ENCODE data around the gene KLK14. TPM values are rescaled to one million over a fixed set of nuclear protein-coding genes. Genes with fewer than 3 reads are reported as not detected.

The KLK14 gene
- total and polyA plus RNA-seq, 10 of the 15 experiments (the other 5 are each of a cell fraction or from before 2014, with no cell fraction given), result not detected

DNA sequence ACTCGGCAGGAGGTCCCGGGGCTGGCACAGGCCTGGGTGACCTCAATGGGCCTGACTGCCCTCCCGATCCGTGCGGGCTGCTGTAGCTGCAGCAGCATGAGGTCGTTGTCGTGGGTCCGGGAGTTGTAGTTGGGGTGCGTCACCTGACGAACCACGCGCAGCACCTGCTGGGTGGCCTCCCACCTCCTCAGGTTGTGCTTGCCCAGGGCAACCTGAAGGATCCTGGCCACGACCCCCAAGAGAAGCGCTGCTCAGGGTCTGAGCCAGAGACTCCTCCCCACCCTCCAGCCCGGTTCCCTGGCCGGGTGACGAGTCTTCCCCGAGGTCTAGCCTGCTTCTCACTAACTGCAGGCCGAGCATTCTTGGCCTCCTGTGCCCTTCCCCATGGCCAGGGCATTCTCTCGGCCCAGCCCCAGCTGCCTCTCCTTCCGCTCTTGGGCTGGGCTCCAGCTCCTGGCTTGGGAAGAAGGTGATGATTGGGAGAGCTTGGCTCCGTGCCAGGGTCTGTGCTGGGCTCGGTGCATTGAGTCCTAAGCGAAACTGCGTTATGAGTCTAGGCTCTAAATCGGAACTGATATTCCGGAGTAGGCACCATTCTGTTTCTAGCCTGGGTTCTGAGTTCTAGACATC lies 3.1 kb downstream of the KLK14 start:
- no peak overlapping the region for H3K4me3 ChIP-seq
- POLR2A ChIA-PET, result no interaction called here
- CTCF ChIA-PET, result no interaction called here
- in situ Hi-C loops (cut with MboI) (no loop called here), intact Hi-C loops (cut with micrococcal nuclease; ENCODE audit: unreplicated experiment) (no loop called here)
- H3K4me1 ChIP-seq (ENCODE audit: control insufficient read depth, insufficient read depth, low read length), result no peaks in the 10 kb centered on the region
- H4K20me1 ChIP-seq (ENCODE audit: control insufficient read depth, insufficient read depth), result no peaks in the 10 kb centered on the region
- H3K4me2 ChIP-seq (ENCODE audit: control insufficient read depth, insufficient read depth), result no peak overlapping the region
- 55% methylated on average over 27 of the region's 27 CpGs for WGBS (ENCODE audit: insufficient coverage, insufficient replicate concordance, low lambda C conversion rate, missing lambda C conversion rate)
- no peak for DNase-seq (ENCODE audit: low read depth, low spot score)
- ATAC-seq, result no peak
- SMC1A ChIA-PET (ENCODE audit: uncharacterized antibody, unreplicated experiment), result no interaction called here
- no peak overlapping the region for H2AFZ ChIP-seq (ENCODE audit: control insufficient read depth, low read depth, low read length)
- no peak overlapping the region for H3K27ac ChIP-seq (ENCODE audit: control insufficient read depth, insufficient read depth)
- no peaks in the 10 kb centered on the region for H3K9me3 ChIP-seq (replicated peaks; ENCODE audit: control insufficient read depth, insufficient read depth, low read length)
- no peaks in the 10 kb centered on the region for H3K27me3 ChIP-seq (replicated peaks in 1 of 2; ENCODE audit: control insufficient read depth in 2 of 2, insufficient read depth in 2 of 2, low read length in 1 of 2)
- FAIRE-seq, result no peak
- no peaks in the 10 kb centered on the region for H3K36me3 ChIP-seq (ENCODE audit: control insufficient read depth in 2 of 2, insufficient read depth in 2 of 2, low read length in 1 of 2)
- H3K79me2 ChIP-seq (ENCODE audit: control insufficient read depth, insufficient read depth, low read length), result no peaks in the 10 kb centered on the region
- RAD21 ChIA-PET (ENCODE audit: unreplicated experiment), result no interaction called here
- no TSS peak for BruUV-seq (replicated peaks)
- no peak overlapping the region for H3K9ac ChIP-seq (ENCODE audit: control insufficient read depth, insufficient read depth, low read length)
- TF ChIP-seq YY1 (IDR thresholded peaks at IDR 0.05; ENCODE audit: low read depth, low read length) (no peak), ZNF217 (IDR thresholded peaks at IDR 0.05) (no peak), SPI1 (IDR thresholded peaks at IDR 0.05; ENCODE audit: borderline replicate concordance, insufficient read depth, low read depth, low read length) (no peak), TCF12 (IDR thresholded peaks at IDR 0.05; ENCODE audit: low read depth, low read length) (no peak), RELA (IDR thresholded peaks at IDR 0.05; ENCODE audit: borderline replicate concordance, partially characterized antibody) (no peak), FOXK2 (IDR thresholded peaks at IDR 0.05) (no peak), NBN (IDR thresholded peaks at IDR 0.05) (no peak), SP1 (IDR thresholded peaks at IDR 0.05; ENCODE audit: low read depth, low read length) (no peak), DPF2 (IDR thresholded peaks at IDR 0.05) (no peak), TCF3 (IDR thresholded peaks at IDR 0.05; ENCODE audit: borderline replicate concordance, insufficient read depth, low read depth, low read length) (no peak), NFXL1 (IDR thresholded peaks at IDR 0.05; ENCODE audit: borderline replicate concordance) (no peak)
- TF ChIP-seq, protein P1, sequence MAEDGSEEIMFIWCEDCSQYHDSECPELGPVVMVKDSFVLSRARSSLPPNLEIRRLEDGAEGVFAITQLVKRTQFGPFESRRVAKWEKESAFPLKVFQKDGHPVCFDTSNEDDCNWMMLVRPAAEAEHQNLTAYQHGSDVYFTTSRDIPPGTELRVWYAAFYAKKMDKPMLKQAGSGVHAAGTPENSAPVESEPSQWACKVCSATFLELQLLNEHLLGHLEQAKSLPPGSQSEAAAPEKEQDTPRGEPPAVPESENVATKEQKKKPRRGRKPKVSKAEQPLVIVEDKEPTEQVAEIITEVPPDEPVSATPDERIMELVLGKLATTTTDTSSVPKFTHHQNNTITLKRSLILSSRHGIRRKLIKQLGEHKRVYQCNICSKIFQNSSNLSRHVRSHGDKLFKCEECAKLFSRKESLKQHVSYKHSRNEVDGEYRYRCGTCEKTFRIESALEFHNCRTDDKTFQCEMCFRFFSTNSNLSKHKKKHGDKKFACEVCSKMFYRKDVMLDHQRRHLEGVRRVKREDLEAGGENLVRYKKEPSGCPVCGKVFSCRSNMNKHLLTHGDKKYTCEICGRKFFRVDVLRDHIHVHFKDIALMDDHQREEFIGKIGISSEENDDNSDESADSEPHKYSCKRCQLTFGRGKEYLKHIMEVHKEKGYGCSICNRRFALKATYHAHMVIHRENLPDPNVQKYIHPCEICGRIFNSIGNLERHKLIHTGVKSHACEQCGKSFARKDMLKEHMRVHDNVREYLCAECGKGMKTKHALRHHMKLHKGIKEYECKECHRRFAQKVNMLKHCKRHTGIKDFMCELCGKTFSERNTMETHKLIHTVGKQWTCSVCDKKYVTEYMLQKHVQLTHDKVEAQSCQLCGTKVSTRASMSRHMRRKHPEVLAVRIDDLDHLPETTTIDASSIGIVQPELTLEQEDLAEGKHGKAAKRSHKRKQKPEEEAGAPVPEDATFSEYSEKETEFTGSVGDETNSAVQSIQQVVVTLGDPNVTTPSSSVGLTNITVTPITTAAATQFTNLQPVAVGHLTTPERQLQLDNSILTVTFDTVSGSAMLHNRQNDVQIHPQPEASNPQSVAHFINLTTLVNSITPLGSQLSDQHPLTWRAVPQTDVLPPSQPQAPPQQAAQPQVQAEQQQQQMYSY (CRISPR knock-in tag; IDR thresholded peaks at IDR 0.05), result no peak
- TF ChIP-seq, protein P2, sequence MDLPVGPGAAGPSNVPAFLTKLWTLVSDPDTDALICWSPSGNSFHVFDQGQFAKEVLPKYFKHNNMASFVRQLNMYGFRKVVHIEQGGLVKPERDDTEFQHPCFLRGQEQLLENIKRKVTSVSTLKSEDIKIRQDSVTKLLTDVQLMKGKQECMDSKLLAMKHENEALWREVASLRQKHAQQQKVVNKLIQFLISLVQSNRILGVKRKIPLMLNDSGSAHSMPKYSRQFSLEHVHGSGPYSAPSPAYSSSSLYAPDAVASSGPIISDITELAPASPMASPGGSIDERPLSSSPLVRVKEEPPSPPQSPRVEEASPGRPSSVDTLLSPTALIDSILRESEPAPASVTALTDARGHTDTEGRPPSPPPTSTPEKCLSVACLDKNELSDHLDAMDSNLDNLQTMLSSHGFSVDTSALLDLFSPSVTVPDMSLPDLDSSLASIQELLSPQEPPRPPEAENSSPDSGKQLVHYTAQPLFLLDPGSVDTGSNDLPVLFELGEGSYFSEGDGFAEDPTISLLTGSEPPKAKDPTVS (IDR thresholded peaks at IDR 0.05; ENCODE audit: low read depth, low read length), result no peak
- TF ChIP-seq, protein P3, sequence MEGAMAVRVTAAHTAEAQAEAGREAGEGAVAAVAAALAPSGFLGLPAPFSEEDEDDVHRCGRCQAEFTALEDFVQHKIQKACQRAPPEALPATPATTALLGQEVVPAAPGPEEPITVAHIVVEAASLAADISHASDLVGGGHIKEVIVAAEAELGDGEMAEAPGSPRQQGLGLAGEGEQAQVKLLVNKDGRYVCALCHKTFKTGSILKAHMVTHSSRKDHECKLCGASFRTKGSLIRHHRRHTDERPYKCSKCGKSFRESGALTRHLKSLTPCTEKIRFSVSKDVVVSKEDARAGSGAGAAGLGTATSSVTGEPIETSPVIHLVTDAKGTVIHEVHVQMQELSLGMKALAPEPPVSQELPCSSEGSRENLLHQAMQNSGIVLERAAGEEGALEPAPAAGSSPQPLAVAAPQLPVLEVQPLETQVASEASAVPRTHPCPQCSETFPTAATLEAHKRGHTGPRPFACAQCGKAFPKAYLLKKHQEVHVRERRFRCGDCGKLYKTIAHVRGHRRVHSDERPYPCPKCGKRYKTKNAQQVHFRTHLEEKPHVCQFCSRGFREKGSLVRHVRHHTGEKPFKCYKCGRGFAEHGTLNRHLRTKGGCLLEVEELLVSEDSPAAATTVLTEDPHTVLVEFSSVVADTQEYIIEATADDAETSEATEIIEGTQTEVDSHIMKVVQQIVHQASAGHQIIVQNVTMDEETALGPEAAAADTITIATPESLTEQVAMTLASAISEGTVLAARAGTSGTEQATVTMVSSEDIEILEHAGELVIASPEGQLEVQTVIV (IDR thresholded peaks at IDR 0.05; ENCODE audit: borderline replicate concordance, partially characterized antibody), result no peak
